Left ventricle myocardium inferior (tissue), 1 donor: ENCODE measurements around the gene TBC1D8B. TPM values are rescaled to one million over a fixed set of nuclear protein-coding genes. Genes with fewer than 3 reads are reported as not detected.
"Not testable (repeated sequence)": the region's sequence is repeated elsewhere in the genome, so short reads cannot be mapped to it uniquely, and the experiment has no call there.

Source experiments
- DNase-seq: peaks from one replicate; pipeline ENCODE4 v3.0.0-alpha.2; 2020
- H3K27ac ChIP-seq: fragments of 200-600 bp; replicated peaks from 2 replicates; pipeline ENCODE4 v1.8.0; 2021
- H3K27me3 ChIP-seq: fragments of 200-600 bp; 2 replicates; pipeline ENCODE4 v1.8.0; 2021; ENCODE audit warnings: low read depth
- H3K36me3 ChIP-seq: fragments of 200-600 bp; 2 replicates; pipeline ENCODE4 v1.8.0; 2021
- H3K4me1 ChIP-seq: fragments of 200-600 bp; 2 replicates; pipeline ENCODE4 v1.8.0; 2021
- H3K4me3 ChIP-seq: fragments of 200-600 bp; 2 replicates; pipeline ENCODE4 v1.8.0; 2021; ENCODE audit warnings: mild to moderate bottlenecking, moderate library complexity
- H3K9me3 ChIP-seq: fragments of 200-600 bp; replicated peaks from 2 replicates; pipeline ENCODE4 v1.8.0; 2021
- CTCF ChIP-seq: fragments of 200-600 bp; IDR thresholded peaks from 2 replicates; pipeline ENCODE4 v1.8.0; 2021; ENCODE audit warnings: antibody characterized with exemption, mild to moderate bottlenecking, borderline replicate concordance
- intact Hi-C: fragments of 100-400 bp; cut with micrococcal nuclease; formaldehyde crosslinking; loops from one replicate; pipeline ENCODE4 v1.11.0; 2022
- long read RNA-seq: library from polyadenylated mRNA; unstranded; transcript quantifications from one replicate; pipeline ENCODE4 v2.0.0, GENCODE V29; 2021
- total RNA-seq: library from RNA; stranded (reverse); fragmentation: NEBNext Ultra II Directional; extraction: Animal tissue kit (Norgen Biotek cat#: 25700); gene quantifications from one replicate; pipeline ENCODE4 v1.2.1, GENCODE V29; 2021
- donor health status: DM: no; HTN: yes; CAD: no; lungs with severe emphysema.

TBC1D8B gene
- total RNA-seq: 2.0 TPM
- long read RNA-seq, full-length matches to known transcripts: 2 of 4 reads
- long read RNA-seq, partial matches to known transcripts: 1 of 4 reads
- long read RNA-seq, other reads (novel, unspliced or antisense): 1 of 4 reads

DNA sequence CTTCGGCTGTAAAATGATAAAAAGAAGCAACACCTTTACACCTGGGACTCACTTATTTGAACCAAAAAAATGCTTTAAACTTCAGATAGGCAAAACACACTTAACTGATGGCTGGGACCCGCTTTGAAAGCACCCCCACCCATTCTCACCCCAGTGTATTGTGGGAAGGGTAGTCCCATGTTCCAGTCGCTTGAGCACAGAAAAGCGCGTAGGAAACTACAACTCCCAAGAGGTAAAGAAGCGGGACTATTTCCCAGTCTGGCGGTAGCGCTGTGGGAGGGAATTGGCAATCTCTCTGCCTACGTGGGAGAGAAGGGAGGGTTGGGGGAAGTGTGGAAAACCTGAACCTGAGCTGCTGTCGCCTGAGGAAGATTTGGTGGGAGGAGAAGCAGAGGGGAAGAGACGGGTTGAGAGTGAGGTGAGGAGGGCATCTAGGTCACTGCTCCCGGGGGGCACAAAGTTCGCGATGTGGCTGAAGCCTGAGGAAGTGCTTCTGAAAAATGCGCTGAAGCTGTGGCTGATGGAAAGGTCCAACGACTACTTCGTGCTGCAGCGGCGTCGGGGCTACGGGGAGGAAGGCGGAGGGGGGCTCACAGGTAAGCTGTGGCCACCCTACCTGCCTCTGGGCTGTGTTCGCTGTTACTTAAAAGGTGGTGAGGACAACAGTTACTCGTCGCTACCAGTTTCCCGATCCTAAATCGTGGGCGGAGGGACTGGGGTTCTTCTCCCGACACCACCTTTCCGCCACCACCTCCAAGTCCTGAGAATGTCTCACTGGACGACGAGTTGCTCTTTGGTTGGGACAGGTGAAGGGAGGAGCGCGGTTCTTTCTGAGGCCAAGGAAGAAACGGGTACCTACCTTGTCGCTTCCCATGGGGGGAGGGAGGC lies at the start of gene TBC1D8B:
Gene TBC1D8B (plus strand): TSS at position 286 of the 888 bp plus-strand sequence. CDS start 181 bp downstream, at position 467.
- no peak for TF ChIP-seq CTCF
- peak; percentile 56 for DNase-seq
- peak within 1 kb of the TSS; percentile 42 for H3K27ac ChIP-seq
- no peaks in the 10 kb centered on the region for H3K4me1 ChIP-seq
- H3K9me3 ChIP-seq: no peaks in the 10 kb centered on the region
- H3K4me3 ChIP-seq: peak within 1 kb of the TSS; percentile 78
- intact Hi-C loops: no loop called here
- no peaks in the 10 kb centered on the region for H3K36me3 ChIP-seq
- no peaks in the 10 kb centered on the region for H3K27me3 ChIP-seq

DNA sequence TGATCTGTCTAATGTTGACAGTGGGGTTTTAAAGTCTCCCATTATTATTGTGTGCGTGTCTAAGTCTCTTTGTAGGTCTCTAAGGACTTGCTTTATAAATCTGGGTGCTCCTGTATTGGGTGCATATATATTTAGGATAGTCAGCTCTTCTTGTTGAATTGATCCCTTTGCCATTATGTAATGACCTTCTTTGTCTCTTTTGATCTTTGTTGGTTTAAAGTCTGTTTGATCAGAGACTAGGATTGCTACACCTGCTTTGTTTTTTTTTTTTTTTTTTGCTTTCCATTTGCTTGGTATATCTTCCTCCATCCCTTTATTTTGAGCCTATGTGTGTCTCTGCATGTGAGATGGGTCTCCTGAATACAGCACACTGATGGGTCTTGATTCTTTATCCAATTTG lies 33.2 kb upstream of the TBC1D8B start:
- H3K4me3 ChIP-seq, H3K36me3 ChIP-seq, H3K9me3 ChIP-seq, intact Hi-C loops, H3K27me3 ChIP-seq, H3K4me1 ChIP-seq, DNase-seq, H3K27ac ChIP-seq: not testable (repeated sequence)

- H3K4me3 ChIP-seq: no peak overlapping the region
- no peak for DNase-seq
- H3K36me3 ChIP-seq: no peaks in the 10 kb centered on the region
- intact Hi-C loops: no loop called here
- no peak for TF ChIP-seq CTCF
- H3K27ac ChIP-seq: no peak overlapping the region
- H3K27me3 ChIP-seq: no peaks in the 10 kb centered on the region
- H3K9me3 ChIP-seq: no peaks in the 10 kb centered on the region
- H3K4me1 ChIP-seq: no peaks in the 10 kb centered on the region
Observed at GRCh38 chrX:106774981-106775380, 27.5 kb upstream of the TBC1D8B start.

DNA sequence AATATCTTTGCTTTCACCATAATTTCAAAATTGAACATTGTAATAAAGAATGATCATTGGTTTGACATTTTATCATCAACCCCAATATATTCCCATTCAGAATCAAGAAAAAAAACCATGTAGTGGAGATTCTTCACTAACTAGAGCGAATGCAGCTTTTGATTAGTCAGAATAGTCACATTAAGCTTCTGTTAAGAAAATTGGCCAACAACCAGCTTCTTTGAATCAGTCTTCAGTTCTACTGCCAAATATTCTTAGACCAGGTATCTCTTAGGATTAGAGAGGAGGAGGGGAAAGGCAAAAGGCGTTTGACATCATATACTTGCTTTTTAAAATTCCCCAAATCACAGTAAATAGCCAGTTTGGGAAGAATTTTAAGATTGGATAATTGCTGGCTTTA lies 22.2 kb upstream of the TBC1D8B start:
- no peak for TF ChIP-seq CTCF
- H3K27me3 ChIP-seq: no peaks in the 10 kb centered on the region
- intact Hi-C loops: no loop called here

GRCh38 chrX:106780664-106781377 lies 21.7 kb upstream of the TBC1D8B start:
- no peak for TF ChIP-seq CTCF
- intact Hi-C loops: no loop called here
- Histone ChIP-seq H3K27ac (no peak overlapping the region), H3K27me3 (no peaks in the 10 kb centered on the region), H3K4me3 (no peak overlapping the region), H3K36me3 (no peaks in the 10 kb centered on the region), H3K9me3 (no peaks in the 10 kb centered on the region), H3K4me1 (no peaks in the 10 kb centered on the region)
- DNase-seq: no peak

More for the DNA sequence above, 22.2 kb upstream of the TBC1D8B start:
- H3K36me3 ChIP-seq: no peaks in the 10 kb centered on the region
- no peak overlapping the region for H3K4me3 ChIP-seq
- no peak for DNase-seq
- no peak overlapping the region for H3K27ac ChIP-seq
- no peaks in the 10 kb centered on the region for H3K9me3 ChIP-seq
- H3K4me1 ChIP-seq: no peaks in the 10 kb centered on the region
